Smooth muscle cell (in vitro differentiated cells): ENCODE results near the gene NECAP2. TPM values are rescaled to one million over a fixed set of nuclear protein-coding genes. Genes with fewer than 3 reads are reported as not detected.

Experiments
- DNase-seq: peaks from one replicate; lab custom pipeline; 2025; ENCODE audit not compliant: unreplicated experiment; lab: John Stamatoyannopoulos, UW
- H2AFZ ChIP-seq: fragments of 200-600 bp; sonication (generic); 2 replicates; pipeline ENCODE4 v1.6.0; 2016; ENCODE audit warnings: antibody characterized with exemption, low read depth, mild to moderate bottlenecking
- H3F3A ChIP-seq: fragments of 200-600 bp; sonication (generic); 2 replicates; pipeline ENCODE4 v1.6.0; 2017; ENCODE audit warnings: antibody characterized with exemption, low read depth
- H3K27ac ChIP-seq: fragments of 200-600 bp; sonication (generic); 2 replicates; pipeline ENCODE4 v1.5.1; 2016; ENCODE audit warnings: low read depth, mild to moderate bottlenecking
- H3K27me3 ChIP-seq: fragments of 200-600 bp; sonication (generic); 2 replicates; pipeline ENCODE4 v1.6.1; 2016; ENCODE audit warnings: low read depth, mild to moderate bottlenecking
- H3K36me3 ChIP-seq: fragments of 200-600 bp; sonication (generic); 2 replicates; pipeline ENCODE4 v1.5.1; 2016; ENCODE audit warnings: low read depth
- H3K4me1 ChIP-seq: fragments of 200-600 bp; sonication (generic); 2 replicates; pipeline ENCODE4 v1.5.1; 2016; ENCODE audit warnings: low read depth
- H3K4me2 ChIP-seq: fragments of 200-600 bp; sonication (generic); 2 replicates; pipeline ENCODE4 v1.6.0; 2016; ENCODE audit warnings: mild to moderate bottlenecking
- H3K4me3 ChIP-seq: fragments of 200-600 bp; sonication (generic); 2 replicates; pipeline ENCODE4 v1.5.1; 2016; ENCODE audit warnings: mild to moderate bottlenecking
- H3K79me2 ChIP-seq: fragments of 200-600 bp; sonication (generic); 2 replicates; pipeline ENCODE4 v1.6.0; 2016; ENCODE audit warnings: low read depth, mild to moderate bottlenecking
- H3K9ac ChIP-seq: fragments of 200-600 bp; sonication (generic); 2 replicates; pipeline ENCODE4 v1.6.0; 2016; ENCODE audit warnings: low read depth
- H3K9me3 ChIP-seq: fragments of 200-600 bp; sonication (generic); replicated peaks from 2 replicates; pipeline ENCODE4 v1.5.1; 2016; ENCODE audit warnings: low read depth
- H4K20me1 ChIP-seq: fragments of 200-600 bp; sonication (generic); 2 replicates; pipeline ENCODE4 v1.6.0; 2016; ENCODE audit warnings: low read depth
- WGBS: methylation state at CpG from one replicate; pipeline ENCODE4 v1.1.7; 2016; ENCODE audit warnings: low lambda C conversion rate; 5-methylcytosine and 5-hydroxymethylcytosine counted together
- polyA plus RNA-seq: library from polyadenylated mRNA; unstranded; fragments of >200 nt; fragmentation: Nextera tagmentation; extraction: Ambion mirVana; gene quantifications from 2 replicates; pipeline ENCODE4 v1.2.1, GENCODE V29; 2016
- total RNA-seq: library from RNA; depleted of rRNA; stranded (reverse); fragments of >200 nt; gene quantifications from 2 replicates; pipeline ENCODE4 v1.2.3, GENCODE V29; 2014
- TF ChIP-seq, protein P1 (sequence below): fragments of 200-600 bp; sonication (generic); IDR thresholded peaks from 2 replicates; pipeline ENCODE4 v1.5.1; 2017; ENCODE audit warnings: borderline replicate concordance, mild to moderate bottlenecking, antibody characterized with exemption; ENCODE audit not compliant: insufficient read depth, poor library complexity, severe bottlenecking

Gene NECAP2
- total and polyA plus RNA-seq, 2 experiments from 2014 or later = 49.5 to 60.0 TPM

DNA sequence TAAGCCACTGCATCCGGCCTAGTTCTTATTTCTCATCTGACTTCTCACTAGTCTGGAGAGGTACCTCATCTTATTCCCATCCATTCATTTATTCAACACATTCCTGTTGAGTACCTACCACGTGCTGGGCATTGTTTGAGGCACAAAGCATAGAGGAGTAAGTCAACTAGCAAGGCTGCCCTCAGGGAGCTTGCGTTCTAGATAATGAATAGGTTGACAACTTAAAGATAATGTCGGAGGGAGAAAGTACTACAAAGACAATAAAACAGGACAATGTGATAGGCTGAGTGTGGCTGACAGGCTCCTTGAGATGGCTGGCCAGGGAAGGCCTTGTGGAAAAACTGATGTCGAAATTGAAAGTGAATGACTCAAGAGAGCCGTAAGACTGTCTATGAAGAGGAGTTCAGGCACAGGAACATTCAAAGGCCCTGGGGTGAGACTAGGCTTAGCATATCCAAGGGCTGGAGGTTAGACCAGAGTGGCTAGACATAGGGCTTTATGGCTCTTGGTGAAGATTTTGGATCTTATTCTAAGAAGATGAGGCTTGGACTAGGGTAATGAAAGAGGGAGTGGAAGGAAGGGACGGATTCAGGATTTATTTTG is 21.6 kb upstream of the NECAP2 start:
- H3K9me3 ChIP-seq = no peaks in the 10 kb centered on the region
- H3K4me1 ChIP-seq = no peaks in the 10 kb centered on the region
- no peaks in the 10 kb centered on the region for H3K79me2 ChIP-seq
- H2AFZ ChIP-seq = no peak overlapping the region
- H3K9ac ChIP-seq = no peak overlapping the region
- H3F3A ChIP-seq = no peaks in the 10 kb centered on the region
- H3K36me3 ChIP-seq = no peaks in the 10 kb centered on the region
- H4K20me1 ChIP-seq = no peaks in the 10 kb centered on the region
- H3K4me2 ChIP-seq = no peak overlapping the region
- TF ChIP-seq, protein P1, sequence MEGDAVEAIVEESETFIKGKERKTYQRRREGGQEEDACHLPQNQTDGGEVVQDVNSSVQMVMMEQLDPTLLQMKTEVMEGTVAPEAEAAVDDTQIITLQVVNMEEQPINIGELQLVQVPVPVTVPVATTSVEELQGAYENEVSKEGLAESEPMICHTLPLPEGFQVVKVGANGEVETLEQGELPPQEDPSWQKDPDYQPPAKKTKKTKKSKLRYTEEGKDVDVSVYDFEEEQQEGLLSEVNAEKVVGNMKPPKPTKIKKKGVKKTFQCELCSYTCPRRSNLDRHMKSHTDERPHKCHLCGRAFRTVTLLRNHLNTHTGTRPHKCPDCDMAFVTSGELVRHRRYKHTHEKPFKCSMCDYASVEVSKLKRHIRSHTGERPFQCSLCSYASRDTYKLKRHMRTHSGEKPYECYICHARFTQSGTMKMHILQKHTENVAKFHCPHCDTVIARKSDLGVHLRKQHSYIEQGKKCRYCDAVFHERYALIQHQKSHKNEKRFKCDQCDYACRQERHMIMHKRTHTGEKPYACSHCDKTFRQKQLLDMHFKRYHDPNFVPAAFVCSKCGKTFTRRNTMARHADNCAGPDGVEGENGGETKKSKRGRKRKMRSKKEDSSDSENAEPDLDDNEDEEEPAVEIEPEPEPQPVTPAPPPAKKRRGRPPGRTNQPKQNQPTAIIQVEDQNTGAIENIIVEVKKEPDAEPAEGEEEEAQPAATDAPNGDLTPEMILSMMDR = no peak
- no peak overlapping the region for H3K4me3 ChIP-seq
- no peak overlapping the region for H3K27ac ChIP-seq
- H3K27me3 ChIP-seq = no peaks in the 10 kb centered on the region
- no peak for DNase-seq
- 79% methylated on average over 7 of the region's 7 CpGs for WGBS

DNA sequence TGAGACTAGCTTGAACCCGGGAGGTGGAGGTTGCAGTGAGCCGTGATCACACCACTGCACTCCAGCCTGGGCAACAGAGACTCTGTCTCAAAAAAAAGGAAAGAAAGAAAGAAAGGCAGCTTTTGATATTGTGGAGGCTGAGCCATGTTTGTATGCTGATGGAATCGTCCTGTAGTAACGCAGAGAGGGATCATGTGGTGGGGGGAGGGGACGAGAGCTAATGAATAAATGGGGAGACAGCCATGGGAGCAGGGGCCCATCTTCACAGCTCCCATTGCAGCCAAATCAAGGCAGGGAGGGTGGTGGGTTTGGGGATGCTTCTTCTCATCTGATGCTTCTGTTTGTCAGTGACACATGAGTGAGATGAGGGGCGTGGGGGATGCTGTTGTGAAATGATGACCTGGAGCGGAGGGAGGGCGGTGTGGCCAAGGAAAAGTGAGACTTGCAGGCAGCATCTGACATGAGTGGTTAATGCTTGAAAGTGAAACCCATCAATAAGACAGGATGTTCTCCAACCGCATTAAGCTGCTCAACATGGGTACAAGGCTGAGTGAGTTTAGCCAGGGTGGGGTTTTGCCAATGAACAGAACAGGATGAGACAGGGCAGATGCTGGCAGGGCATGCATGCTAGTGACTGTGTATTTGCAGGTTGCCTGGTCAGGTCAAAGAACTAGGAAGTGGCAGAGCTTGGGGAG is 20.0 kb upstream of the NECAP2 start:
- 85% methylated on average over 9 of the region's 9 CpGs for WGBS
- Histone ChIP-seq H3K27me3 (no peaks in the 10 kb centered on the region), H3K4me2 (no peak overlapping the region), H3K79me2 (no peaks in the 10 kb centered on the region), H3K36me3 (no peaks in the 10 kb centered on the region), H3K9ac (no peak overlapping the region), H3F3A (no peaks in the 10 kb centered on the region), H3K4me3 (no peak overlapping the region), H3K4me1 (no peaks in the 10 kb centered on the region), H3K9me3 (no peaks in the 10 kb centered on the region), H2AFZ (no peak overlapping the region), H3K27ac (no peak overlapping the region), H4K20me1 (no peaks in the 10 kb centered on the region)
- TF ChIP-seq, protein P1 = no peak
- no peak for DNase-seq

DNA sequence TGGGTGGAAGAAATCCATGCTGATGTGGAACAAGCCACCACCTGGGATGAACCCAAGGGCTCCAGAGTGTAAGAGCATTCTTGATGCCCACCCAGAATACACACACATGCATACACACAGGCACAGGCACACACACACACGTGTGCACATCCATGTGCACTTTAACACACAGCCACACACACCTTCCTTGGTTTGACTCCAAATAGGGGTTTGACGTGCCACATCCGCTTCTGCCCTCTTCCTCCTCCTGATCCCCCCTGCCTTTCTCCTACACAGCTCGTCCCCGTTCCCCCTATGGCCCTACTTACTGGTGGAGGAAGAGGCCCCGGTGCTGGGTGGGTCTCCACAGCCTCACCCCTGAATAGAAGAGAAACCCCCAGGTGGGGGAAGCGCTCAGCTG is 19.3 kb upstream of the NECAP2 start:
- Histone ChIP-seq H3K9ac (no peak overlapping the region), H3K27ac (no peak overlapping the region), H3K9me3 (no peaks in the 10 kb centered on the region), H3K36me3 (no peaks in the 10 kb centered on the region), H3K4me2 (no peak overlapping the region), H3K4me3 (no peak overlapping the region), H4K20me1 (no peaks in the 10 kb centered on the region), H3K4me1 (no peaks in the 10 kb centered on the region), H3F3A (no peaks in the 10 kb centered on the region), H2AFZ (no peak overlapping the region), H3K27me3 (no peaks in the 10 kb centered on the region), H3K79me2 (no peaks in the 10 kb centered on the region)
- no peak for DNase-seq
- TF ChIP-seq, protein P1 = no peak
- 89% methylated on average over 7 of the region's 7 CpGs for WGBS

DNA sequence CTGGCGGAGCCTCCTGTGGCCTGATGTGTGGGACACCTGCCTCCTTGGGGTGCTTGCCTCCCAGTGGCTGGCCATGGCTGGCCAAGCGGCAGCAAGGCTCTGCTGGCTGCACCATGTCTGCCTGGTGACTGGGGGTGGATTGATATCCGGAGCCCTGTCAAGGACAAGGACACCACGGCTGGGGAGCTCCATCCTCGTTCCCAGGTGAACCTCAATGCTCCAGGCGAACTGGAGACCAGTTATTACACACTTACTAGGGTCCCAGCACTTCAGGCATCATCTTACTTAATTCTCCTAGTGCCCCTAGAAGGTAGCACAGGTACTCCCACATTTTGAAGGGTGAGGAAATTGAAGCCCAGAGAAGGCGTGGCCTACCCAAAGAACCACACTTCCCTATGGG is 18.5 kb upstream of the NECAP2 start:
- Histone ChIP-seq H3K4me3 (no peak overlapping the region), H3K79me2 (no peaks in the 10 kb centered on the region), H4K20me1 (no peaks in the 10 kb centered on the region), H3K4me1 (no peaks in the 10 kb centered on the region), H3K9ac (no peak overlapping the region), H3K27me3 (no peaks in the 10 kb centered on the region), H3K27ac (no peak overlapping the region), H2AFZ (no peak overlapping the region), H3K36me3 (no peaks in the 10 kb centered on the region), H3K9me3 (no peaks in the 10 kb centered on the region), H3K4me2 (no peak overlapping the region), H3F3A (no peaks in the 10 kb centered on the region)
- no peak for DNase-seq
- TF ChIP-seq, protein P1 = no peak
- WGBS = 88% methylated on average over 7 of the region's 7 CpGs
